SK-N-MC (cell line): ENCODE measurements around the gene PLBD2.

Experiments used
- DNase-seq: peaks from one replicate; pipeline ENCODE4 v3.0.0-alpha.2; 2011; ENCODE audit warnings: low read depth, low spot score
- H3K27ac ChIP-seq: fragments of 200-600 bp; sonication (generic); 2 replicates; pipeline ENCODE4 v1.5.1; 2016; ENCODE audit warnings: mixed run types
- H3K36me3 ChIP-seq: fragments of 200-600 bp; sonication (generic); 2 replicates; pipeline ENCODE4 v1.6.1; 2017; ENCODE audit warnings: antibody characterized with exemption, low read length, mixed read lengths; ENCODE audit not compliant: insufficient read depth
- H3K4me3 ChIP-seq: fragments of 200-600 bp; sonication (generic); 2 replicates; pipeline ENCODE4 v1.5.1; 2016
- H3K9ac ChIP-seq: fragments of 200-600 bp; sonication (generic); 2 replicates; pipeline ENCODE4 v1.8.0; 2017; ENCODE audit warnings: mixed run types, mixed read lengths; ENCODE audit not compliant: insufficient read length
- H3K9me3 ChIP-seq: fragments of 200-600 bp; sonication (generic); 2 replicates; pipeline ENCODE4 v1.6.1; 2017; ENCODE audit warnings: low read depth, mild to moderate bottlenecking, antibody characterized with exemption, low read length, moderate library complexity, mixed read lengths
- EZH2 ChIP-seq: fragments of 200-600 bp; sonication (generic); IDR thresholded peaks from one replicate; pipeline ENCODE4 v1.6.1; 2017; ENCODE audit warnings: antibody characterized with exemption
- FOXP2 ChIP-seq: optimal IDR thresholded peaks from 2 replicates; pipeline ENCODE3; 2011; ENCODE audit warnings: mild to moderate bottlenecking, moderate library complexity; ENCODE audit not compliant: insufficient read depth; ENCODE audit errors: extremely low read length, control extremely low read depth
- POLR2AphosphoS5 ChIP-seq: IDR thresholded peaks from 2 replicates; pipeline ENCODE4 v1.6.1; 2012; ENCODE audit warnings: mild to moderate bottlenecking, low read depth, low read length, borderline replicate concordance

Gene PLBD2

DNA sequence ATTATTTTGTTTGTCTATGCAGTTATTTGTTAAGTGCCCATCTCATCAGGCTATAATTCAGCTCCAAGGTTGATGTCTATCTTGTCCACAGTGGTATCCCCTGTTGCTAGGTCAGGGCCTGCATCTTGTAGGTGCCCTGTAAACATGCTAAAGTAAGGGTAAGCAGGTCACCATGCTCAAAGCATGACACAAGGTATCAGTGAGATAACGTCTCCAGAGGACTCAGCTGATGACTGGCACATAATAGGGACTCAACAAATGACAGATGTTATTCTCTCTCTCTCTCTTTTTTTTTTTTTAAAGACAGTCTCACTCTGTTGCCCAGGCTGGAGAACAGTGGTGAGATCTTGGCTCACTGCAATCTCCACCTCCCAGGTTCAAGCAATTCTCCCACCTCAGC lies 66.1 kb downstream of the PLBD2 start:
- H3K4me3 ChIP-seq: no peak overlapping the region
- H3K36me3 ChIP-seq: no peaks in the 10 kb centered on the region
- TF ChIP-seq FOXP2 (no peak), POLR2AphosphoS5 (no peak), EZH2 (no peak)
- H3K9me3 ChIP-seq: no peaks in the 10 kb centered on the region
- H3K27ac ChIP-seq: no peak overlapping the region
- H3K9ac ChIP-seq: no peak overlapping the region
- no peak for DNase-seq

DNA sequence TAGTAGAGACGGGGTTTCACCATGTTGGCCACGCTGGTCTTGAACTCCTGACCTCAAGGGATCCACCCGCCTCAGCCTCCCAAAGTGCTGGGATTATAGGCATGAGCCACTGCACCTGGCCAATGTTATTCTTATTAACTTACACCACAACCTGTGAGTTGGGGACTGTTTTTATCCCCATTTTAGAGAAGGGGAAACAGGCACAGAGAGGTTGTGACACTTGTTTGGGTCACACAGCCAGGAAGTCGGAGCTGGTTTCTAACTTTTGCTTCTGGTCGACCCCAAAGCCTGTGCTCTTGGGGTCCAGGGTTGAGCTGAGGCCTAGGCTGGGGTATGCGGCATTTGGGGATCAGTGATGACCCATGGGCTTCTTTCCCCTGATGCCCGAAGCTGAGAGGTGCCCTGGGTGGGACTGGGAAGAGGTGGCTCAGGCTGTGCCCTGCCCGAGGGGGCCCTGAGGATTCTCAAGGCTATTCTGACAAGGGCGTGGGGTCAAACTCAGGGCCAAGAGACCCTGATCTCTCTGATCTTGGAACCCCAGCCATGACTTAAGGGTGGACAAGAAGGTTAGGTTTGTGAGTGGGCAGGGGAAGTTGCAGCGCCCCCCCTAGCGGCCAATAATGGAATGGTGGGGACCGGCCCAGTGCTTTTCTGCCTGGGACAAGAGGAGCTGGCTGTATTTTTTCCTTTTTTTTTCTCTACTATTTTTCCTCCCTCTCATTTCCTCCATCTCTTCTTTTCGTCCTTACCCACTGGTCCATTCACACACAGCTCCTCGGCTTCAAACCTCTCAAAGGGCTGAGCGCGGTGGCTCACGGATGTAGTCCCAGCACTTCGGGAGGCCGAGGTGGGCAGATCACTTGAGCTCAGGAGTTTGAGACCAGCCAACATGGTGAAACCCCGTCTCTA lies 66.8 kb downstream of the PLBD2 start:
- Histone ChIP-seq H3K9me3 (no peaks in the 10 kb centered on the region), H3K9ac (no peak overlapping the region), H3K27ac (no peak overlapping the region), H3K4me3 (no peak overlapping the region), H3K36me3 (no peaks in the 10 kb centered on the region)
- TF ChIP-seq FOXP2 (no peak), EZH2 (no peak), POLR2AphosphoS5 (no peak)
- DNase-seq: no peak

GRCh38 chr12:113425960-113426453 lies 67.6 kb downstream of the PLBD2 start:
- H3K27ac ChIP-seq: no peak overlapping the region
- H3K9me3 ChIP-seq: no peaks in the 10 kb centered on the region
- H3K36me3 ChIP-seq: no peaks in the 10 kb centered on the region
- H3K9ac ChIP-seq: no peak overlapping the region
- no peak overlapping the region for H3K4me3 ChIP-seq
- TF ChIP-seq POLR2AphosphoS5 (no peak), EZH2 (no peak), FOXP2 (no peak)
- DNase-seq: peak; percentile 35

DNA sequence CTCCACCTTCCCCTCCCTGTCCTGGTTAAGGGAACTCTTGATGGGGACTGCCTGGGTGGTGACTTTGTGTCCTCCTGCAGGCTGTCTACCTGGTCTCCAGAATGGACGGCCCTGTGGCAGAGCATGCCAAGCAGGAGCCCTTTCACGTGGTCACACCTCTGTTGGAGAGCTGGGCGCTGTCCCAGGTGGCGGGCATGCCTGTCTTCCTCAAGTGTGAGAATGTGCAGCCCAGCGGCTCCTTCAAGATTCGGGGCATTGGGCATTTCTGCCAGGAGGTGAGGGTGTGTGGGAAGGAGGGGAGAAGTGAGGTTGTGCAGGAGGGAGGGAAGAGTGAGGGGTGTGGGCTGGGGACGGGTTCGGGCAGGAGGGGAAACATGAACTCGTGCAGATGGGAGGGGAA lies 69.5 kb downstream of the PLBD2 start:
- Histone ChIP-seq H3K9ac (no peak overlapping the region), H3K9me3 (no peaks in the 10 kb centered on the region), H3K27ac (no peak overlapping the region), H3K4me3 (no peak overlapping the region), H3K36me3 (no peaks in the 10 kb centered on the region)
- DNase-seq: no peak
- TF ChIP-seq FOXP2 (no peak), POLR2AphosphoS5 (no peak), EZH2 (no peak)

DNA sequence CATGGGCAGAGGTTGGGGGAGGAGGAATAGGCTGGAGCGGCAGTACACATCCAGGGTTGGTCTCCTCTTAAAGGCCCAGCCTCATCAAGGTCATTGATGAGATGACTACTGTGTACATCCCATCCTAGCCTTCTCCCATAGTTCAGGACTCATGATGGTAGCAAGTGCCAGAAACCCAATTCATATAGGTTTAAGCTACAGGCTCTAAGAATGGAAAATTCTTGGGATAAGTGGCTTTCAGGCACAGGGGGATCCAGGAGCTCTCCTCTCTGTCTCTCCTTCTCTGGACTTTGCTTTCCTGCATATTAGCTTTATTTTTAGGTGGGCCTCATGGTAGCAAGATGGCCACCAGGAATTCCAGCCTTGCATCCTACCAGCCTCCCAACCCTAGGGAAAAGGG lies 70.1 kb downstream of the PLBD2 start:
- Histone ChIP-seq H3K27ac (no peak overlapping the region), H3K9ac (no peak overlapping the region), H3K4me3 (no peak overlapping the region), H3K36me3 (no peaks in the 10 kb centered on the region), H3K9me3 (no peaks in the 10 kb centered on the region)
- DNase-seq: no peak
- no peak for TF ChIP-seq POLR2AphosphoS5
- TF ChIP-seq EZH2: no peak
- TF ChIP-seq FOXP2: no peak

- no peaks in the 10 kb centered on the region for H3K36me3 ChIP-seq
- no peak overlapping the region for H3K4me3 ChIP-seq
- H3K9ac ChIP-seq: no peak overlapping the region
- H3K27ac ChIP-seq: no peak overlapping the region
- no peak for DNase-seq
- no peaks in the 10 kb centered on the region for H3K9me3 ChIP-seq
- TF ChIP-seq FOXP2: no peak
- no peak for TF ChIP-seq POLR2AphosphoS5
- TF ChIP-seq EZH2: no peak
These were observed 74.6 kb downstream of the PLBD2 start for GRCh38 chr12:113432986-113433385.

GRCh38 chr12:113435367-113435766 lies 77.0 kb downstream of the PLBD2 start:
- no peak overlapping the region for H3K9ac ChIP-seq
- H3K36me3 ChIP-seq: no peaks in the 10 kb centered on the region
- DNase-seq: no peak
- H3K27ac ChIP-seq: no peak overlapping the region
- no peak overlapping the region for H3K4me3 ChIP-seq
- TF ChIP-seq POLR2AphosphoS5 (no peak), FOXP2 (no peak), EZH2 (no peak)
- H3K9me3 ChIP-seq: no peaks in the 10 kb centered on the region

GRCh38 chr12:113436586-113436985 lies 78.2 kb downstream of the PLBD2 start:
- Histone ChIP-seq H3K9ac (no peak overlapping the region), H3K4me3 (no peak overlapping the region), H3K36me3 (no peaks in the 10 kb centered on the region), H3K27ac (no peak overlapping the region), H3K9me3 (no peaks in the 10 kb centered on the region)
- no peak for DNase-seq
- no peak for TF ChIP-seq POLR2AphosphoS5
- no peak for TF ChIP-seq EZH2
- TF ChIP-seq FOXP2: no peak
